PFSK-1 (cell line): ENCODE results near the gene NALCN.

Experiments
- POLR2AphosphoS5 ChIP-seq: IDR thresholded peaks from 2 replicates; pipeline ENCODE4 v1.6.1; 2012; ENCODE audit warnings: low read depth, mild to moderate bottlenecking, control low read depth, low read length, moderate library complexity
- SIN3A ChIP-seq: IDR thresholded peaks from 2 replicates; pipeline ENCODE4 v1.6.1; 2012; ENCODE audit warnings: mild to moderate bottlenecking, low read length, moderate library complexity, borderline replicate concordance; ENCODE audit not compliant: insufficient read depth
- TF ChIP-seq, protein P1 (sequence below), 2 experiments: IDR thresholded peaks; 2 replicates each; pipeline versions ENCODE4 v1.6.1 to v1.8.0; 2011 to 2012; ENCODE audit warnings: low read depth in 2 of 2, low read length in 2 of 2, control low read depth in 1 of 2, inconsistent platforms in 1 of 2, mild to moderate bottlenecking in 1 of 2, moderate library complexity in 1 of 2; ENCODE audit not compliant: insufficient read depth in 1 of 2

DNA sequence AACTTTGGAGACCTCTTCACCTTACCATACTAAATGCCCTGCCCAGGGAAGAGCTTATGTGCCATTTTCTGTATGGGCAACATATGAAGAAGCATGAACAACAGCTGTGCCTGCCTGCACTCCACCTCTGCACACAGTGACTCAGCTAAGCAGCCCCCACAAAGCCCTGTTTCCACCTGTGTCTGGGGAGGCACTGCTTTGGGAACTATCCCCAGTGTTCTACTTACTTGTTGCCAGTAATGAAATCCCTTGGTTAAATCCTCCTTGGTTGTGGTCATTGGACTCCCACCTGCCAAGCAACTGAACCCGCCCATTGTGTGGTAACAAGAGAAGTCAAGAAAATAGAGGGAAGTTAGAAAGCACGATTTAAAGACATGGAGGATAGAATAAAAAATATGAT, 84.6 kb downstream of the NALCN start:
- TF ChIP-seq POLR2AphosphoS5 (no peak), SIN3A (no peak)
- TF ChIP-seq, protein P1, sequence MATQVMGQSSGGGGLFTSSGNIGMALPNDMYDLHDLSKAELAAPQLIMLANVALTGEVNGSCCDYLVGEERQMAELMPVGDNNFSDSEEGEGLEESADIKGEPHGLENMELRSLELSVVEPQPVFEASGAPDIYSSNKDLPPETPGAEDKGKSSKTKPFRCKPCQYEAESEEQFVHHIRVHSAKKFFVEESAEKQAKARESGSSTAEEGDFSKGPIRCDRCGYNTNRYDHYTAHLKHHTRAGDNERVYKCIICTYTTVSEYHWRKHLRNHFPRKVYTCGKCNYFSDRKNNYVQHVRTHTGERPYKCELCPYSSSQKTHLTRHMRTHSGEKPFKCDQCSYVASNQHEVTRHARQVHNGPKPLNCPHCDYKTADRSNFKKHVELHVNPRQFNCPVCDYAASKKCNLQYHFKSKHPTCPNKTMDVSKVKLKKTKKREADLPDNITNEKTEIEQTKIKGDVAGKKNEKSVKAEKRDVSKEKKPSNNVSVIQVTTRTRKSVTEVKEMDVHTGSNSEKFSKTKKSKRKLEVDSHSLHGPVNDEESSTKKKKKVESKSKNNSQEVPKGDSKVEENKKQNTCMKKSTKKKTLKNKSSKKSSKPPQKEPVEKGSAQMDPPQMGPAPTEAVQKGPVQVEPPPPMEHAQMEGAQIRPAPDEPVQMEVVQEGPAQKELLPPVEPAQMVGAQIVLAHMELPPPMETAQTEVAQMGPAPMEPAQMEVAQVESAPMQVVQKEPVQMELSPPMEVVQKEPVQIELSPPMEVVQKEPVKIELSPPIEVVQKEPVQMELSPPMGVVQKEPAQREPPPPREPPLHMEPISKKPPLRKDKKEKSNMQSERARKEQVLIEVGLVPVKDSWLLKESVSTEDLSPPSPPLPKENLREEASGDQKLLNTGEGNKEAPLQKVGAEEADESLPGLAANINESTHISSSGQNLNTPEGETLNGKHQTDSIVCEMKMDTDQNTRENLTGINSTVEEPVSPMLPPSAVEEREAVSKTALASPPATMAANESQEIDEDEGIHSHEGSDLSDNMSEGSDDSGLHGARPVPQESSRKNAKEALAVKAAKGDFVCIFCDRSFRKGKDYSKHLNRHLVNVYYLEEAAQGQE (IDR thresholded peaks at IDR 0.05; ENCODE audit: insufficient read depth in 1 of 2, low read depth in 2 of 2, low read length in 2 of 2): no peak
